GM13977 (cell line): ENCODE measurements around the gene DPP4.

Source experiments
- DNase-seq: peaks from one replicate; pipeline ENCODE4 v3.0.0; 2012; ENCODE audit warnings: low spot score
- CTCF ChIP-seq: IDR thresholded peaks from 2 replicates; pipeline ENCODE4 v1.5.1; 2012; ENCODE audit warnings: mild to moderate bottlenecking, control low read depth; ENCODE audit not compliant: insufficient read depth; ENCODE audit errors: extremely low read depth, missing control alignments
- in situ Hi-C: fragments of 300-500 bp; cut with MboI; formaldehyde crosslinking; loops from one replicate; pipeline ENCODE4 v1.12.0; 2022; ENCODE audit warnings: low sequenced_read_pairs, low pct_unique_long_range_greater_than_20kb, mixed read lengths, inconsistent platforms; ENCODE audit not compliant: unreplicated experiment

DPP4 gene

DNA sequence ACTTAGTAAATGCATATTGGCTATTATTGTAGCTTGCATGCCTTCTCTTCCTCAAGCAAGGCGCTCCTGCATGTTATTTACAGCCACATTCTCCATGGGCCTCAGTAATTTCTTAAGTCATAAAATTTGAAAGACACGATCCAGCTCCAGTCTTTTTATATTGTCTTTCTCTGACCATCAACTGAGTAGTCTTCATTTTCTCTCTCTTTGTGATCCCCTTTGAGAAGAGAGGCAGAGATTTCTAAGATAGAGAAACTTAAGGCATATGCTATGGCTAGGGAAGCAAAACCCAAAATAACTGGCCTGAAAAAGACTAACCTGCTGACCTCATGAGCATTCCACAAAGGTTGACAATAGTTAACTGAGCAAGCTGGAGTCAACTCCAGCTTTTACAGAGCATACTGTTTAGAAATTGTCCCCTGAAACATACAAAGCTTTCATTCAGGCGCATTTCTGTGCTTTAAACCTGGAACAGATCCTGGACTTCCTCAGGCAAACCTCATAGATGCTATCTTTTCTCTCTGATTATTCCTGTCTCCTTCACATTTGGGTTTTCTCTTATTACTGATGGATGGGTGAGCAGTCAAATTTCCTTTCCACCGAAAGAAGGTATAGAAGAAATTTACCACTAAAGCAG lies 4.6 kb downstream of the DPP4 start:
- no peak for DNase-seq
- in situ Hi-C loops: no loop called here
- no peak for TF ChIP-seq CTCF

GRCh38 chr2:162067596-162067995 lies 6.4 kb downstream of the DPP4 start:
- no peak for TF ChIP-seq CTCF
- DNase-seq: no peak
- in situ Hi-C loops: no loop called here

- in situ Hi-C loops: no loop called here
- TF ChIP-seq CTCF: no peak
- no peak for DNase-seq
These were observed 8.2 kb downstream of the DPP4 start for GRCh38 chr2:162065767-162066166.

DNA sequence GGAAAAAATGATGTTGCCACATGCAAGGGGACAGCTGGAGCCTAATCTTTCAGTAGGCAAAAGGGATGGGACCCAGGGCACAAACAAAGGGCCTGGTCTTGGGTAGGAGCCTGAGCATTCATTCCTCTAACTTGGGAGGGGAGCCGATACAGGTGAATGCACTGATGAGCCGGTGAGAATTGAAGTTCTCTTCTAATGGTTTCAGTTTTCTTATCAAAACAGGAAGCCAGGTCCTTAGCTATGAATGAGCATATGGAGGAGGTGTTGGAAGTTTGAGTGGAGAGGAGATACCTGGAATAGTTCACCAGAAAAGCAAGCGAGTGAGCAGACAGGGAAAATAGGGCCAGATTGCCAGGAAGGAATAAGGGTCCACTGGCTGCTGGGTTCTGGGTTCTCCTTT lies 10.1 kb downstream of the DPP4 start:
- TF ChIP-seq CTCF: no peak
- DNase-seq: no peak
- in situ Hi-C loops: no loop called here

GRCh38 chr2:162063281-162063680 lies 10.7 kb downstream of the DPP4 start:
- no peak for DNase-seq
- in situ Hi-C loops: no loop called here
- TF ChIP-seq CTCF: no peak

DNA sequence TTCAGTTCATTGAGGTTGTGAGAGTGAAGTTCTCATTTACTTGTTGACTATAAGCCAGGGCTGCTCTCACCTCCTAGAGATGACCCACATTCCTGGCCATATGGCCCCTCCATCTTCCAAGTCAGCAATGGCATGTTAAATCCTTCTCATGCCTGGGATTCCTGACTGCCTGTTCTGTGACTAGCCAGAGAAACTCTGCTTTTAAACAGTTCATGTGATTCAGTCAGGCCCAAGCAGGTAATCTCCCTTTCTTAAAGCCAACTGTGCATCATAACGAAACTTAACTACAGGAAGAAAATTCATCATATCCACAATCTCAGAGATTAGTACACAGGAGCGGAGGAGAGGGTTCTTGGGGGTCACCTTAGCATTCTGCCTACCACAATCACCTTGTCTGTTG lies 11.5 kb downstream of the DPP4 start:
- in situ Hi-C loops: no loop called here
- no peak for TF ChIP-seq CTCF
- DNase-seq: no peak

DNA sequence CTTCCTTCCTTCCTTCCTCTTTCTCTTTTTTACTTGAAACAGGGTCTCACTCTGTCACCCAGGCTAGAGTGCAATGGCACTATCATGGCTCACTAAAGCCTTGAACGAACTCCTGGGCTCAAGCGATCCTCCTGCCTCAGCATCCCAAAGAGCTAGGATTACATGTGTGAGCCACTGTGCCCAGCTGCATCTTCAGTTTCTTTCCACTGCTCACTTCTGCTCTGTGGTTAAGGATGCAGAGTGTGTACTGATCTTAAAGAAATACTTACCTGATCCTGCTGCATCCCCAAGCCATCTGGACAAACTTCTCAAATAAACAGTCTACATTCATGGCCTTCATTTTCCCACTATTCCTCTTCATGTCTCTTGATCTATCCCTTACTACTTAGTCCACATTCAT lies 13.0 kb downstream of the DPP4 start:
- no peak for DNase-seq
- in situ Hi-C loops: no loop called here

More for the DNA sequence above, 13.0 kb downstream of the DPP4 start:
- no peak for TF ChIP-seq CTCF
